HG02571 (cell line): ENCODE data around the gene NDUFS7.
A peak's percentile ranks its signal among the peaks of the same experiment; 100 is the strongest.

ENCODE experiments used
- ATAC-seq: cut with Tn5 transposase; IDR thresholded peaks from one replicate; pipeline ENCODE4 v1.9.1; 2021; ENCODE audit warnings: mild to moderate bottlenecking, moderate library complexity; ENCODE audit not compliant: unreplicated experiment

Gene NDUFS7

DNA sequence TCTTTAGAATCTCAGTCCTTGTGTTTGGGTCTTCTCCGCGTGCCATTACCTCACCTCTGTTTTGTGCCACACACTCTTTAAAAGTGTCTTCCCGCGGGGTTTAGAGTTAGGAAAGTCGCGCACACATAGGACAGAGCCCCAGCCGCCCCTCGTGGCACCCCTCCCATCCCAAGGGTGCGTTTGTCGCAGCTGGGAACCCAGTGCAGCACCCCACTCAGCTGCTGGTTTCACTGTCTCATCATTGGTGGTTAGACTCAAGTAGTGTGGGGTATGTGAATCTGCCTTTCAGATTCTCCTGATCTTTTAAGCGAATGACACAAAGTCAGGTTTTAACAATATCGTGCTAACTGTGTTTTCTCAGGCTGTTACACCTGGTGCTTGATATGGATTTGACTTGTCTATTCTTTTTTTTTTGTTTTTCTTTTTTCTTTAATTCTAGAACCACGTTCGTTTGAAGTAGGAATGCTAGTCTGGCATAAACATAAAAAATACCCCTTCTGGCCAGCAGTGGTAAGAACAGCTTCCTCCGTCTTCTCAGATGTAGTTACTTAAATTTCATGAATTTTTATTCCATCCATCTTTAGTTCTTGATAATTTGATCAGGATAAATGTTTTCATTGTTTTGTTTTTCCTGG, 19.5 kb upstream of the NDUFS7 start:
- ATAC-seq: no peak

DNA sequence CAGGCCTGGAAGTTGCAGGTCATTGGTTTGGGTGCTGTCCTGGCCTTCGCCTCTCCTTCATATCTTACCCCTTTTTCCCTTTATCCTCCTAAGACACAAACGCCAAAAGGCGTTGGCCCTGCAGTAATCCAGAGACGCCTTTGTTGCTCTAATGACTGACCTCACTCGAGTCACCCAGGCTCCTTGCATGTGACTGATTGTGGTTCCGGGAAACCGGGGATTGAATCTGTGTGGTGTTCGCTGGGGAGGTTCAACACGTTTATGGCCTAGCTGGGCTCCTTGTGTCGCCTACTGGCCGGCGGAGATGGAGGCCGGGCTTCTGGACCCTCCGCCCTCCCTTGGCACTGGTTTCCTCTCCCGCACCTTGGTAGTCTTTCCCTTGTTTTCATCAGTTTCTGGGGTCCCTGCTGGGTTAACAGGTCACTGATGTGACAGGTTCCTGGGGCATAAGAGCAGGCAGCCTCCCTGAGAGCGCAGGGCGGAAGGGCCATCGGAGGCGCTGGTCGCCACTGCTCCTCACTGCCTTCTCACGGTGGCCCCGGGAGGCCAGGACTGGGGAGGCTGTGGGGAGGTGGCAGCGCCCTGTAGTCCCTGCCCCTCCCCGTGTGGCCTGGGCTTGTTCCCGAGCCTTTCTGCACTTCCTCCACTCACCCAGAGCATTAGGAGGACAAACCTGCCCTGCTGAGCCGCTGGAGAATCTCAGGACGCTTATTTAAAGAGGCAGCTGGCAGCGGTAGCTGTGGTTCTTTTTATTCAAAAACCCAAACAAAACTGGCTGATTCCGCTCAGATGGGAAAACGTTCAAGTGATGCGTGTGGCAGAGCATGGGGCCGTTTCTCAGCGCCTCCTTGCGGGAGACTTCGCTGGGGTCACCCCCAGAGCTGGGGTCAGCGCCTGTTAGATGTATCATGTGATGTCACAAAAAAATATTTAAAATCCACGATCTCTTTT, 18.1 kb upstream of the NDUFS7 start:
- ATAC-seq: no peak

DNA sequence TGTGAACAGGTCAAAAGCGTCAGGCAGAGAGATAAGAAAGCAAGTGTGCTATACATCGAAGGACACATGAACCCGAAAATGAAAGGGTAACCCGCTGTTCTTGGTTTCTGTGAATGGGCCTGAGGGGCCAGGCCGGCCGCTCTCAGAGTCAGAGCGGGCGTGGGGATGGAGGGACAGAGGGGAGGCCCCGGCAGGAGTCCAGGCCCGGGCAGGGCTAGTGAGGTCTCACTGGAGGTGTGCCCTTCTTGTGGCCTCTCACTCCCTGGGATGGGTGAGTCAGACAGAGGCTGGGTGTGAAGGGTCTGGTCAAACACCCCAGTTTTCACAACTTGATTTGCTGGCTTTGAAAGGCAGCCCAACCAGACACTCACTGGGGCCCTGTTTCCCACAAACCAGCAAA, 17.4 kb upstream of the NDUFS7 start:
- no peak for ATAC-seq

DNA sequence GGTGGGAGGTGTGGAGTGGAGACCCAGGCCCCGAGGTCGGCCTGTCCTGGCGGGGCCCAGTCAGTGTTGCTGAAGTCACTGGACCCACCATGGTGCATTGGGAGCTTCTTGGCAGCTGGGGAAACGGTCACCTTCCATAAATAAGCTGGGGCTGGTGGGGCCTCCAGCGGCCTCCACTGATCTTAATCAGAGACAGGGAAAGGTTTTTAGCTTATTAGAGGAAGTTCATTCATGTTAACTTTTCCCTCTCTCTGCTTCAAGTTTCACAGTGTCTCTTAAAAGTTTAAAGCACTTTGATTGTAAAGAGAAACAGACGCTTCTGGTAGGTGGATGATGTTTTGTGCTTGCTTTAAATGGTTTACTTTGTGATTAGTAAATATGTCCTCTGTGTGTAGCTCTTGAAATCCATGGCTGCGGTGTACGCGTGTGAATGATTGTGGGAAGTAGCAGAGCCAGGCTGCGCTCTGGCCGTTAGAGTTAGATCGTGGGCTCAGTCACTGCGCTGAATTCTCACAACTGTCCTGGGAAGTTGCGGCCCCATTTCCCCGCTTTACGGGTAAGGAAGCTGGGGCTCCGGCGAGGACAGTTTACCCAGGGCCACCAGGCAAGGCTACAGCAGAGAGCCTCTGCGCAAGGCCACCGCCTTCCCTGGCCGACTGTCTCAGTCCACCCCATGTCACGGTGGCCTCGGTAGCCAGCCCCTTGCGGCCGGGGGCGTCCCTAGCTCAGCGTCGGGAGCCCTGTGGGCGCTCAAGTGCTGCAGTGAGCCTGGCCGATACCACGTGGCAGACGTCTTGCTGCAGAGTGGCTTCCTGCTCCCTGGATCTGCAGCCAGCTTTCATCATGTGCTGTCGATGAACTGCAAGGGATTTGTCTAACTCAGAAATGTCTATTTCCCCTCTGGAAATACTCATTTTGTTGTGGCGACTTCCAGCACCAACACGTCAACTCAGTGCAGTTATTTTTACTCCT, 16.5 kb upstream of the NDUFS7 start:
- no peak for ATAC-seq

DNA sequence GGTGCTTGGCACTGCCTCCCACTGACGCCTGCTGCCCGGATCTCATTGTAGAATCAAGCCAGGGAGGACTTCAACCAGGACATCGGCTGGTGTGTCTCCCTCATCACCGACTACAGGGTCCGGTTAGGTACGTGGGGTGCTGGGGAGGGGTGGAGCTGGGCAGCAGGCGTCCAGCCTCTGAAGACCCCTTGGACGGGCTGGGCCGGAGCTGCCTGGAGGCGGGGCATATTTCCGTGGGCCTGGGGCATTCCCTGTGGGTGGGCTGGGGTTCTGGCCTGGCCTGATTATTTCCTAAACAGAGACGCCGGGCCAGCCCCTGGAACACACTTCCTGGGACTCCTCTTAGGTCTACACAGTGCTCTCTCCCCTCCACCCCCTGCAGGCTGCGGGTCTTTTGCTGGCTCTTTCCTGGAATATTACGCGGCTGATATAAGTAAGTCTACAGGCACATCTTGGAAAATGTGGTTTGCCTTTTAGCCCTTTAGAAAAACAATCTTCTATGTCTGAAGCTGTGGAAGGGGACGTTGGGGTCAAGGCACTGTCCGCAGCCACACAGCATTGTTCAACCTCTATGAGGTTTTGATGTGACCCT, 14.4 kb upstream of the NDUFS7 start:
- no peak for ATAC-seq

DNA sequence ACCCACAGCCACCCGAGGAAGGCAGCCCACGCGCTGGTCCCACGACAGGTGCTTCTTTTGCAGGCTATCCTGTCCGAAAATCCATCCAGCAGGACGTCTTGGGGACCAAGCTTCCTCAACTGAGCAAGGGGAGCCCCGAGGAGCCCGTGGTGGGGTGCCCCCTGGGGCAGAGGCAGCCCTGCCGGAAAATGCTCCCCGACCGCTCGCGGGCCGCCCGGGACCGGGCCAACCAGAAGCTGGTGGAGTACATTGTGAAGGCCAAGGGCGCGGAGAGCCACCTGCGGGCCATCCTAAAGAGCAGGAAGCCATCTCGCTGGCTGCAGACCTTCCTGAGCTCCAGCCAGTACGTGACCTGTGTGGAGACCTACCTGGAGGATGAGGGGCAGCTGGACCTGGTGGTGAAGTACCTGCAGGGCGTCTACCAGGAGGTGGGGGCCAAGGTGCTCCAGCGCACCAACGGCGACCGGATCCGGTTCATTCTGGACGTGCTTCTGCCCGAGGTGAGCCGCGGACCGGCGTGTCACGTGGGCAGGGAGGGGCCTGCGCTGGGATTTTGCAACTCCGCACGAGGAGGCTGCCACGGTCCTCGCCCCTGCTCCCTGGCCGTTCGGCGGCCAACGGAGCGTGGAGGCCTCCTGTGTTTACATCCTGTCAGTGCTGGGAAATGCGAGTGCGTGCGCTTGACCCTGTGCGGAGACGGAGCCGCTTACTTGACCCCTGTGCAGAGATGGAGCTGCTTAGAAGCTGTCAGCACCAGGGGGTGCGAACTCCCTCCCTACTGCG, 12.9 kb upstream of the NDUFS7 start:
- no peak for ATAC-seq

DNA sequence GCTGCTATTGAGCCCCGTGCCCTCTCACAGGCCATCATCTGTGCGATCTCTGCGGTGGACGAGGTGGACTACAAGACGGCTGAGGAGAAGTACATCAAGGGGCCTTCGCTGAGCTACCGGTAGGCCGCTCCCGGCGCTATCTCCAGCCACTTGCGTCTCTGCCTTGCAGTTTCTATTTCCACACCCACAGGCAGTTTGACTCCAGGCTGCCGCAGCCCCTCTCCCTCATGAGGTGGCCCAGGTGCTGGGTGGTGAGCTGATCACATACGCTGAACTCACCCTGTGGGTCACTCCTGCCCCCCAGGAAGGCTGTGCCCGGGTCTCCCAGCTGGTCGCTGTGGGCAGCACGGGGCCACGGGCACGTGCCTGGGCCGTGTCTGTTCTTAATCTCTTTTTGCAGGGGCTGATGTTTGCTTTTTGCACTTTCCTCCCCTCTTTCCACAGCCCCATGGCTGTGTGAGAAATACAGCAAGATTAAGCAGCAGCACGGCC, 10.6 kb upstream of the NDUFS7 start:
- ATAC-seq: no peak

DNA sequence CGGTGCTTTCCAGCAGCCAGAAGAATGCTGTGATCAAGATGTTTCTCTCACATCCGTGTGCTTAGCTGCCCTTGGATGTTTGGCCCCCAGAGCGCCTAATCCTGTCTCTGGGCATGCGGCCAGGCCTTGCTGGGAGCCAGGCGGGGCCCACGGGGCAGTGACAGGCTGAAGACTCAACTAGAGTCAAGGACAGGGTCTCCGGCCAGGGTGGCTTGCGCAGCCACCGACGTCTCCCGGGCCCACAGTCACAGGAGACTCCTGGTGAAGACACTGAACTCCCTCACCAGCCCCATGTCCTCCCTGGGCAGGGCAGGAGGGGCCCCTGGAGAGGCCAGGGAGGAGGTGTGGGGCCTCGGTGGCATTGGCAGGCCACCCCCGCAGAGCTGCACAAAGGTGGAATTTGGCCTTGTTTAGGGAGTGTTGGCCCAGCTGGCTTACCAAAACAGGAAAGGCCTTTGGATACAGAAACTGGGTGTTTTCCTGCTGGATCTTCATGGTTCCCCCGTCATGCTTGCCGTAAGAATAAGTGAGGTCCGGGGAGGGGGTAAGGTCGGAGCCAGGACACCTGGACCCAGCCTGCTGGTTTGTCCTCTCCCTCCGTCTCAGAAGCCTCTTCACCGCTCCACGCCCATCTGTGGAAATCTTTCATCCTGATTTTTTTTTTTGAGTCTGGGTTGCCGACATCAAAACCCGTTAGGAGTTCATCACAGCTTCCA, 10.0 kb upstream of the NDUFS7 start:
- no peak for ATAC-seq

DNA sequence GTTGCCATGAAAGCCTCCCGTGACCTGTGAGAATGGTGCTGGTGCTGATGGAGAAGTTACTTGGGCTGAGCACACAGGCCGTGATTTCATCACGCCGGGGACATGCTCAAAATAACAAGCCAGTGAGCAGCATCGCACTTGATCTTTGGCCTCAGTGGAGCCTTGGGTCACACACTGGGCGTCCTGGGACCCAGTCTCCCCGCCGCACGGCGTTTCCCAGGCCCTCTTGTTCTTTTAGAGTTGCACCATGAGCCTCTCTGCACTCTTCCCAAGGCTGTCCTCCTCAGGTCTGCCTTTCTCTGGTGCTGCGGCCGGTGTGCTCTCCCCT, 9.5 kb upstream of the NDUFS7 start:
- ATAC-seq: no peak

DNA sequence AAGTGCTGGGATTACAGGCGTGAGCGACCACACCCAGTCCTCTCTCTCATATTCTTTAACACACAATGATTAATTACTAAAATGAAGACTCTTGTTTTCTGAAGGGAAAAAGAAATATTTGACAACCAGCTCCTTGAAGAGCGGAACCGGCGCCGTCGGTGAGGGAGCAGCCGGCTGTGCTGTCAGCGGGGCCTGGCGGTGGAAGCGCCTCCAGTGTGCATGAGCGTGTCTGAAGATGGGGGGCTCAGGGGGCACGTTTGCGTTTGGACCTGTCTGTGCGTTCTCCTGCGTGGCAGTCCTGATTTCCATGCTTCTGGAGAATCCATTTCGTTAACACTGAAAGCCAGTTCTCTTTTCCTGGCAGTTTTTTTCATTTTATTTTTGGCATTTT, 7.3 kb upstream of the NDUFS7 start:
- no peak for ATAC-seq

DNA sequence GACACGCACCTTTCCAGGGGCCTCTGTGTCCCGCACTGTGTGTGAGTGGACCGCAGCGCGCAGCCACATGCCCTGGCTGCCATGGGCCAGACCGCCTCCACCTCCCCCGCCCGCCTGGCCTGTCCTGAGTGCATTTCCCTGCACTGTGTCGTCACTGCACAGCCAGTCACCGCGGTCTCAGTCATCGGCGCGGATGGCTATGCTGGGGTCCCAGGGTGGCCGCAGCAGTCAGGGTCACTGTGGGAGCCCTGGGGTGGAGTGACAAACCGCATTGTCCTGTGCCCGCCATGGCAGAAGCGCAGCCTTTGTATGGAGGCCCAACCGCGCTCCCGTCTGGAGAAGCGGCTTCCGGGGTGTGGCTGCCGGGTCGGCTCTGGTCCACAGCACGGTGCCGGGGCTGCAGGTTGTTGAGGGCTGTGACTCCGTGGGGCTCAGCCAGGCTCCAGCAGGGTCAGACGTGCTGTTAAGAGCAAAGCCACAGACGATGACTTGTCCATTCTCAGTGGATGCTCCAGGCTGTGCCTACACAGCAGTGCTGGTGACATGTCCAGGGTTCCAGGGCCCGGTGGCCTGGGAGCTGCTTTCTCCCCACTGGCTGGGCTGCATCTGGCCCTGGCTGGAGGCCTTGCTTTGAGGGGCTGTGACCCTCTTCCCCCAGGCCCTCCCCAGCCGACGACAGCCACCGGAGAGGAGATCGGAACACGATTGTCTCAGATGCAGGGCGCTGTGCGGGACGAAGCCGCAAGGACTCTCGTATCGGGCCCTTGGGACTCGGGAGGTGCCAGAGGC, 6.3 kb upstream of the NDUFS7 start:
- no peak for ATAC-seq

DNA sequence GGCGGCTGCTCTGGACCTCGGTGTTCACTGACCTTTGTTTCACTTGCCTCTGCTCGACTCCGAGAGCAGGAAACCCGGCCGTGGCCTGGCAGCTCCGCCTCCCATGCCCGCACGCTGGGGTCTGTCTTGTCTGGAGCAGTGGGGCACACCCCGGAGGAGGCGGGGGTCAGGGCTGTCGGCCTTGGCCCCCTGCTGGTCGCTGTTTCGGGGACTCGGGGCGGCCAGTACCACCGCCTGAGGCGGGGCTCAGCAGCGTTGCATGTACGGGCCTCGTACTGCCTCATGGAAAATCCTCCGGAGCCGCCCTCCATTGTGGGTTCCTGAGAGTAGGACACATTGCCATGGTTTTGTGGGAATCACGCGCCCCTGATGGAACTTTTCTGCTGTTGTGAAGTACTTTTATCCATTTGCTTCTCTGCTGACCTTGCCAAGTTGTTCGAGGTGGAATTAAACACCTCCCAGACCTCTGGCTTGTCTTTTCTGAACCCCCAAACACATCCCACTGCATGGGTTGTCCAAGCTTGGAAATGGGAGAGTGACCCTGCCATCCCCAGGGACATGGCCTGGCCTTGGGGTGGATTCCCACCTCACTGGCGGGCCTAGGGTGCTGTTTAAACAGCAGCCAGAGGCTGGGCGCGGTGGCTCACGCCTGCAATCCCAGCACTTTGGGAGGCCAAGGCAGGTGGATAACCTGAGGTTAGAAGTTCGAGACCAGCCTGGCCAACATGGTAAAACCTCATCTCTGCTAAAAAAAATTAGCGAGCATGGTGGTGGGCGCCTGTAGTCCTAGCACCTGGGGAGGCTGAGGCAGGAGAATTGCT, 5.5 kb upstream of the NDUFS7 start:
- ATAC-seq: no peak

DNA sequence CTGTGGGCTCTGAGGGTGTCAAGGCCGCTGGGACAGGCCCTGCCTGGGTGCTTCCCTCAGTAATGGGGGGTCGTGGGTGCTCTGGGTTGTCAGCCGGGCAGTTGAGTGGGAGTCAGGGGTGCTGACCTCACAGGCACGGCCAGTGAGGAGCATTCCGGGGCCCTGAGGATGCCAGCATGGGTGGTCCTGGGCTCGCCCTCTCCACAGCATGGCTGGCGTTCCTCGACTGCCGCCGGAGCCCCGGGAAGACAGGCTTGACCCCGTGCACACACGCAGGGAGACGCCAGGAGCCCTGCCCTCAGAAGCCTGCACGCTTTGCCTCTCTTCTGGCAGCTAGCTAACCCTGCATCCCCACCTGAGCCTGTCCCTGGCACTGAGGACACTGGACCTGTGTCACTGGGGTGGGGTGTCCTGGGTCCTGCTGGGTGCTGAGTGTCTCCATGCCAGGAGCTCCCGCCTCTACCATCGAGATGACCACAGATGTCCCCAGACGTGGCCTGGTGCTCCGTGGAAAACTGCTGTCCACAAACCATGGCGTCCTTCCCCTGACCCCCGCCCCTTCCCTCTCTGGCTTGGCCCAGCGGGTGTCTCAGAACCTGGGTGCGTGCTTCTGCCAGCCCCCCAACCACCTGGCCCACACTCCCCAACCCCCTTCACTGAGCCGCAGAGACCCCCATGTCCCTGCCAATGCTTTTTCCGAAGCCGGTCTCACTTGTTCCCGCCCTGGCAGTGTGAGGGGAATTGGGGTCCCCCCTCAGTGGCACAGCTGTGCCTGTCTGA, 4.4 kb upstream of the NDUFS7 start:
- ATAC-seq: no peak

DNA sequence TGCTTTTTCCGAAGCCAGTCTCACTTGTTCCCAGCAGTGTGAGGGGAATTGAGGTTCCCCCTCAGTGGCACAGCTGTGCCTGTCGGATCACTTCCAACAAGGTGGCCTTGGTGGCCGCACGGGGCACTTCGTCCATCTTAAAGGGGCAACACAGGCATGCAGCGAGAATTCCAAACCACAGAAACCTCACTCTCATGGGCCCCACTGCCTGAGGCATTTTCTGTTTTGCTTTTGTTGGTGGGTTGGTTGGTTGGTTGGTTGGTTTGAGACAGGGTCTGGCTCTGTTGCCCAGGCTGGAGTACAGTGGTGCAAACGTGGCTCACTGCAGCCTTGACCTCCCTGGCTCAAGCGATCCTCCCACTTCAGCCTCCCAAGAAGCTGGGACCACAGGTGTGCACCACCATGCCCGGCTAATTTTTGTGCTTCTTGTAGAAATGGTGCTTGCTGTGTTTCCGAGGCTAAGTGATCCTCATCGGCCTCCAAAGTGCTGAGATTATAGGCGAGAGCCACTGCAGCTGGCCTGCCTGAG, 3.7 kb upstream of the NDUFS7 start:
- ATAC-seq: no peak

DNA sequence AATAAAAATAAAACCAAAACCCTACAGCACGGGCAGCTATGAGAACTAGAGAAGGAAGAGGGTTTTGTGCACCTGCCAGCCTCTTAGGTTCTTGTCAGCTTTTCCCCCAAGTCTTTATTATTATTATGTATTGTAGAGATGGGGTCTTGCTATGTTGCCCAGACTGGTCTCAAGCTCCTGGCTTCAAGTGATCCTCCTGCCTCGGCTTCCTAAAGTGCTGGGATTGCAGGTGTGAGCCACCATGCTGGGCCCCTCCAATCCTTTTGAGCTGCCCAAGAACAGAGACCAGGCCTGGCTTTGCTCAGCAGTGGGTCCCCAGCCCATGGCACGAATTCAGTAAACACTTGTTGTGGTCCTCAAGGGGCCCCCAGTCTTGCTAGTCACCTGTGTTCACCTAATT, 1.5 kb upstream of the NDUFS7 start:
- no peak for ATAC-seq

DNA sequence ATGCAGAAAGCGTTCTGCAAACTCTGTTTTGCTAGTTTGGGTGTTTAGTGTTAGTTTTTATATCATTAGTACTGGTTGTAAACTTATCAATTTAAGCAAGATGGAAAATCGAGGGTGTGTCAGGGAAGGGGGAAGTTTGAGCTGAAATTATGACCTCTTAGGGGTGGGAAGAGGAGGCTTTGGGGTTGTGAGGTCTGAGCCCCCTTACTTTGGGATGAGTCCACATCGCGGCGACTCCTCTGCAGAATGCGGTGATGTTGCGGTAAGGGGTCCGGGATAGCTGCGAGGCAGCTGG, 743 bp upstream of the NDUFS7 start:
- no peak for ATAC-seq

DNA sequence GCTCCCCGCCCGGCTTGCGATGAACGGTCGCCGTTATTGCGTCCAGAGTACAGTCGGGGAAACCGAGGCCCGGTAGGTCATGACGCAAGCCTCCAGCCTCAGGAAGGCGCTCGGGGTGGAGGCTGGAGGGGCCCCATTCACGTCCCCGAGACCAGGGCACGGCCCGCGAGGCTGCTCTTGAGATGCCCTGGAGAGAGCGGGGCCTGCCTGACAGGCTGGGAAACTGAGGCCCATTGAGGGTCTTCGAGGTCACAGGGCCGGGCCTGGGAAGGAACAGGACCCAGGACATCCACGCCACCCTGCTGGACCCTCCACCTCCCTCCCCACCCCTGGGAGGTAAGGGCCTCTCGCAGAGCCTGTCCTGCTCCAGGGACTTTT, 367 bp downstream of the NDUFS7 start:
- peak; percentile 1 for ATAC-seq
